Subcutaneous adipose tissue (tissue), 4 donors: Measurements from ENCODE around the gene TAS1R3. TPM values are rescaled to one million over a fixed set of nuclear protein-coding genes. Genes with fewer than 3 reads are reported as not detected.

Experiments used
- CTCF ChIP-seq: fragments of 450-650 bp; IDR thresholded peaks from one replicate; pipeline ENCODE4 v1.5.1; 2016; ENCODE audit warnings: low read depth, mild to moderate bottlenecking, control low read depth, antibody characterized with exemption, moderate library complexity
- total RNA-seq, 4 donors: library from RNA; depleted of rRNA; stranded (reverse); fragments of >200 nt; gene quantifications; one replicate each; pipeline ENCODE4 v1.1.0, GENCODE V29; 2016

TAS1R3 gene
- total RNA-seq, 4 donors from 2014 or later = 0.22 to 0.75 TPM; not detected in 2

DNA sequence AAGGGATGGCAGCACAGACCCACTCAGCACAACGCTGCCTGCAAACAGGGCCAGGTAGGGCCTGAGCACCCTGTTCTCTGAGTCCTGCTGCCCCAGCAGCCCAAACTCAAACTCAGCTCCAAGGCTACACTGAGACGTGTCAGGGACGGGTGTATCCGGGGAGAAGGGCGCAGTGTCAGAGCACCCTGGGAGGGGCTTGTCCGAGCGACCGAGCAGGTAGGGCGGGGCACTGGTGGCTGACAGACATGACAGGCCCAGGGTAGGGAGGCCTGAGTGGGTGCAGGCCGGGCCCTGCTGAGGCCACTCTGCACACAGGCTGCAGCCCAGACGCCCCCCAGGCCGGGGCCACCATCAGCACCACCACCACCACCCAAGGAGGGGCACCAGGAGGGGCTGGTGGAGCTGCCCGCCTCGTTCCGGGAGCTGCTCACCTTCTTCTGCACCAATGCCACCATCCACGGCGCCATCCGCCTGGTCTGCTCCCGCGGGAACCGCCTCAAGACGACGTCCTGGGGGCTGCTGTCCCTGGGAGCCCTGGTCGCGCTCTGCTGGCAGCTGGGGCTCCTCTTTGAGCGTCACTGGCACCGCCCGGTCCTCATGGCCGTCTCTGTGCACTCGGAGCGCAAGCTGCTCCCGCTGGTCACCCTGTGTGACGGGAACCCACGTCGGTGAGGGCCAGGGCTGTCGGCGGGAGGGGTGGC lies 45.3 kb upstream of the TAS1R3 start:
- TF ChIP-seq CTCF = no peak

DNA sequence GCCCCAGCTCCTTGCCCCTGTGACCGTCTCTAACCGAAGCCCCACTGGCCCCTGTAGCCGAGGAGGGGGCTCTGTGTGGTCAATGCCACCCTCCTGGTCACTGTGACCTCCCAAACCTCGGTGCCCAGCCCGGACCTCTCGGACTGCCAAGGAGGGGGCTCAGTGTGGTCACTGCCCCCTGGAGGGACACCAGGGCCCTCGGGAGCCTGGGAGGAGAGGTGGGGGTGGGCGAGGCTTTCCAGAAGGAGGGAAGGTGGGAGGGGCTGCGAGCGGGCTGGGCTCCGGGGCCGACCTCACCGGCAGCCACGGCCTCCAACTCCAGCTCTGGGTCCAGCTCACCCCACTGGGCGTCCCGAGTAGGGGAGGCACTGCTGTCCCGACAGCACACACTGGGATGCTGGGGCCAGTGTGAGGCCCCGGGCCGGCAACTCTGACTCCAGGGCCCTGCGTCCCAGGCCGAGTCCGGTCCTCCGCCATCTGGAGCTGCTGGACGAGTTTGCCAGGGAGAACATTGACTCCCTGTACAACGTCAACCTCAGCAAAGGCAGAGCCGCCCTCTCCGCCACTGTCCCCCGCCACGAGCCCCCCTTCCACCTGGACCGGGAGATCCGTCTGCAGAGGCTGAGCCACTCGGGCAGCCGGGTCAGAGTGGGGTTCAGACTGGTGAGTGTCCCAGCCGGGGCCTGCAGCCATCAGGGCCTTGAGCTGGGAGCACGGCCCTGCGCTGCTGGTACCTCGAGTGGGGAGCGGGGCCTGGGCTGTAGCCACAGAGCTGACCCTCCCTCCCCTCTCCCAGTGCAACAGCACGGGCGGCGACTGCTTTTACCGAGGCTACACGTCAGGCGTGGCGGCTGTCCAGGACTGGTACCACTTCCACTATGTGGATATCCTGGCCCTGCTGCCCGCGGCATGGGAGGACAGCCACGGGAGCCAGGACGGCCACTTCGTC lies 44.5 kb upstream of the TAS1R3 start:
- no peak for TF ChIP-seq CTCF

DNA sequence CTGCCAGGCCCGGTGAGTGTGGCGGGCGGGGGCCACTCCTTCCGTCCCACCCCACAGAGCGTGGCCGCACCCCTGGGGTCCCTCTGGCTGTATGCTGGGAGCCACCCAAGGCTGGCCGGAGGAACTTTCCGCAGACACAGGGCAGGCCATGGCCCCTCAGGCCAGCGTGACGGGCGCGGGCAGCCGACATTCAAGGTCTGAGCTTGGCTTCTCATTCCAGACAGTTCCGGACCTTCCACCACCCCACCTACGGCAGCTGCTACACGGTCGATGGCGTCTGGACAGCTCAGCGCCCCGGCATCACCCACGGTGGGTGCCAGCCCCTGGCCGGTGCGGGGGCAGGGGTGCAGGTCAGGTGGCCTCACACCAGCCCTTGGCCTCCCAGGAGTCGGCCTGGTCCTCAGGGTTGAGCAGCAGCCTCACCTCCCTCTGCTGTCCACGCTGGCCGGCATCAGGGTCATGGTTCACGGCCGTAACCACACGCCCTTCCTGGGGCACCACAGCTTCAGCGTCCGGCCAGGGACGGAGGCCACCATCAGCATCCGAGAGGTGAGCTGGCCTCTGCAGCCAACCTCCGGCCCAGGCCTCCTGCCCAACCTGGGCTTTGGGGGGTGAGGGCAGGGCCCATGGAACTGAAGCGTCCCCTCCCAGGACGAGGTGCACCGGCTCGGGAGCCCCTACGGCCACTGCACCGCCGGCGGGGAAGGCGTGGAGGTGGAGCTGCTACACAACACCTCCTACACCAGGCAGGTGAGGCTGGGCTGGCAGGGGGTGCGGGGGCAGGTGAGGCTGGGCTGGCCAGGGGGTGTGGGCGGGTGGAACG lies 43.6 kb upstream of the TAS1R3 start:
- TF ChIP-seq CTCF = no peak

DNA sequence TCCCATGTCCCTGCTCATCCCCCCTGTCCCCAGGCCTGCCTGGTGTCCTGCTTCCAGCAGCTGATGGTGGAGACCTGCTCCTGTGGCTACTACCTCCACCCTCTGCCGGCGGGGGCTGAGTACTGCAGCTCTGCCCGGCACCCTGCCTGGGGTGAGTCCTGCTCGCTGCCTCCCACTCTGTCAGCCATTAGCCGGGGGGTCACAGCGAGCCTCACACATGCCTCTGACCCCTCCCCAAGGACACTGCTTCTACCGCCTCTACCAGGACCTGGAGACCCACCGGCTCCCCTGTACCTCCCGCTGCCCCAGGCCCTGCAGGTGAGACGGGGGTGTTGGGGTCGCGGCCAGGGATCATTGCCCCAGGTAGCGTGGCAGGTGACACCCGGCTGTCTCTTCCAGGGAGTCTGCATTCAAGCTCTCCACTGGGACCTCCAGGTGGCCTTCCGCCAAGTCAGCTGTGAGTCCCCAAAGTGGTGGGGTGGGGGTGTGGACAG lies 40.8 kb upstream of the TAS1R3 start:
- TF ChIP-seq CTCF = no peak

GRCh38 chr1:1291023-1291528 lies 40.0 kb upstream of the TAS1R3 start:
- TF ChIP-seq CTCF = no peak

GRCh38 chr1:1291548-1292441 lies 39.3 kb upstream of the TAS1R3 start:
- no peak for TF ChIP-seq CTCF
